ENCODE measurements around the gene ANKS1A.

ANKS1A gene

DNA sequence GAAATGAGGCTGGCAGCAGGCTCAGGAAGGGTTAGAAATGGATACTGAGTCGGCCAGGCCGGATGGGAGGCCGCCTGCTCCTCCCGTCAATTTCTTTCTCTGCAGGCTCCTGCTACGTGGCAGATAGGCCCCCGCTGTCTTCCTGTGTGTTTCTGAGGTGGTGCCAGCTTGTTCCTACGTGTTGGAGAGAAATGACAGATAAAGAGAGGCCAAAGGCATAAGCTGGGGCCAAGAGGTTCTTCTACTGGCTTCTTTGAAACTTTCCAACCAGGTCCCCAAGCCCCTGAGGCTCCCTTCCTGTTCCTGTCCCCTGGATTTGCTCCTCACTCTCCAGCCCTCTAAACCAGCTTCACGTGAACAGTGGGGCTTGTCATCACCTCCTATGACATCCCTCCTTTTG lies 175.2 kb downstream of the ANKS1A start:
- TF ChIP-seq, protein P1, sequence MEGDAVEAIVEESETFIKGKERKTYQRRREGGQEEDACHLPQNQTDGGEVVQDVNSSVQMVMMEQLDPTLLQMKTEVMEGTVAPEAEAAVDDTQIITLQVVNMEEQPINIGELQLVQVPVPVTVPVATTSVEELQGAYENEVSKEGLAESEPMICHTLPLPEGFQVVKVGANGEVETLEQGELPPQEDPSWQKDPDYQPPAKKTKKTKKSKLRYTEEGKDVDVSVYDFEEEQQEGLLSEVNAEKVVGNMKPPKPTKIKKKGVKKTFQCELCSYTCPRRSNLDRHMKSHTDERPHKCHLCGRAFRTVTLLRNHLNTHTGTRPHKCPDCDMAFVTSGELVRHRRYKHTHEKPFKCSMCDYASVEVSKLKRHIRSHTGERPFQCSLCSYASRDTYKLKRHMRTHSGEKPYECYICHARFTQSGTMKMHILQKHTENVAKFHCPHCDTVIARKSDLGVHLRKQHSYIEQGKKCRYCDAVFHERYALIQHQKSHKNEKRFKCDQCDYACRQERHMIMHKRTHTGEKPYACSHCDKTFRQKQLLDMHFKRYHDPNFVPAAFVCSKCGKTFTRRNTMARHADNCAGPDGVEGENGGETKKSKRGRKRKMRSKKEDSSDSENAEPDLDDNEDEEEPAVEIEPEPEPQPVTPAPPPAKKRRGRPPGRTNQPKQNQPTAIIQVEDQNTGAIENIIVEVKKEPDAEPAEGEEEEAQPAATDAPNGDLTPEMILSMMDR (IDR thresholded peaks at IDR 0.05; ENCODE audit: unreplicated experiment in 3 of 3): no peak
- Mint-ChIP-seq H3K4me1 (no peaks in the 10 kb centered on the region), H3K27ac (no peak overlapping the region), H3K27me3 (ENCODE audit: low read depth) (peaks cover 3% of the 10 kb centered on the region), H3K9me3 (no peaks in the 10 kb centered on the region), H3K4me3 (no peak overlapping the region), H3K36me3 (ENCODE audit: low read depth) (peaks cover 39% of the 10 kb centered on the region)

DNA sequence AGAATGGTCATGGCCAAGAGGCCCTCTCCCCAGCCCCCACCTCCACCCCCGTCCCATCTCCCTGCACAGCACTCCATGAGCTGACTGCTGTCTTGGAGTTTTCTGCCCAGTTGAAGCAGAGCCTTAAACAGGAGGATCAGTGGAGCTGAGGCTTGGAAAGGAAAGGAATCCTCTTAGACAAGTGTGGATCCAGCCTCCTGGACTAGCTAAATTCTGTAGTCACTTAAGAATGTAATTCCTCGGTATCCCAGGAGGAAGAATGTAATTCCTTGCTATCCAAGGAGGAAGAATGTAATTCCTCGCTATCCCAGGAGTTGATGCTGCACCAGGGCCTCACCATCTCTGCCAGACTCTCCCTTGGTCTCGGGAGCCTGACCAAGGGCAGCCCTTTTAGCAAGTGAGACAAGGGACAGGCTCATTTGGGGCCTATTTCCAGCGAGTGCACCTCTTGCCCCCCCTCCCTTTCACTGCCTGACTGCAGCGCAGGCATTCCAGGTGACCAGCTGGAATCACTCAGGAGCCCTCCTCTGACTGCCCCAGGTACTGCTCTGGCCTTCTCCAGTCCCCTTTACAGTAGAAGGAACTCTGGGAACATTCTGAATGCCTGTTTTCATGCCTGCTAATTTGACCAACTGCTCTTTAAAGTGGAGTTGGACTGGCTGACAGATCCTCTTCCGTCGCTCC lies 175.8 kb downstream of the ANKS1A start:
- Mint-ChIP-seq H3K4me1 (no peaks in the 10 kb centered on the region), H3K36me3 (ENCODE audit: low read depth) (peaks cover 35% of the 10 kb centered on the region), H3K9me3 (no peaks in the 10 kb centered on the region), H3K27ac (no peak overlapping the region), H3K27me3 (ENCODE audit: low read depth) (no peaks in the 10 kb centered on the region), H3K4me3 (no peak overlapping the region)
- TF ChIP-seq, protein P1 (IDR thresholded peaks at IDR 0.05; ENCODE audit: unreplicated experiment in 3 of 3): no peak

DNA sequence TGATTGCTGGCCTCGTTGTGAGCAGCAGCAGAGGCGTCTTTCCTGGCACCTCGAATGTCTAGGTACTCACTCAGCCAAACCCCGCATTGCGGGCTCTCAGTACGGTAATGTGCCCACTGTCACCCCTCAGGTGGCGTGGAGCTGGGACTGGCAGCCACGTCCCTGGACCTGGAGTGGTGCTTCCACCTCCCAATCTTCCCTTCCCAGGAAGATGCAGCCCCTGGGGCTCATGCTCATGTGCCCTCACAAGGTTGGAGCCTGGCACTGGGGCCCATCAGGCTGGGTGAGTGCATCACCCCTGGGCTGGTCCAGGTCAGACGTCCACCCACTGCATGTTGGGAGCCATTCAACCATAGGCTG lies 176.4 kb downstream of the ANKS1A start:
- Mint-ChIP-seq H3K36me3 (ENCODE audit: low read depth) (peaks cover 36% of the 10 kb centered on the region), H3K4me1 (no peaks in the 10 kb centered on the region), H3K9me3 (no peaks in the 10 kb centered on the region), H3K27ac (no peak overlapping the region), H3K4me3 (no peak overlapping the region), H3K27me3 (ENCODE audit: low read depth) (no peaks in the 10 kb centered on the region)
- TF ChIP-seq, protein P1 (IDR thresholded peaks at IDR 0.05; ENCODE audit: unreplicated experiment in 3 of 3): no peak

DNA sequence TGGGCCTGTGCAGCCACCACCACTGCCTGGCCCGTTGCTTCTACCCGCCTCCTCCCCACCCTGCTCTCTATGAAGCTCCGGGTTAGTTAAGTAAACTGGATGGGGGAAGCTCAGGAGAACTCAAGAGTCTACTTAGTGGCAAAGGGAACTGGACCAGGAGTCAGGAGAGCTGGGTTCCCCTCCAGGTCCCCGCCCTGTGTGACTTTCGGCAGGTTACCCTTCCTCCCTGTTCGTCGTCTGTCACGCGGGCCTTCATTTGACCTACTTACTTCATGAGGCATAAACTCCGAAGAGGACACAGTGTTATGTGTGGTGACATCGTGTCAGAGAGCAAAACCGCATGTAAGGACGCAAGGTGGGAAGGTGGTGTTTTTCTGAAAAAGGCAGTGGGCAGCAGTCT lies 176.8 kb downstream of the ANKS1A start:
- Mint-ChIP-seq H3K4me3 (no peak overlapping the region), H3K27me3 (ENCODE audit: low read depth) (no peaks in the 10 kb centered on the region), H3K27ac (no peak overlapping the region)

GRCh38 chr6:35067234-35067633 lies 178.2 kb downstream of the ANKS1A start:
- TF ChIP-seq, protein P1 (IDR thresholded peaks at IDR 0.05; ENCODE audit: unreplicated experiment in 3 of 3): no peak
- H3K4me1 Mint-ChIP-seq: no peaks in the 10 kb centered on the region
- no peaks in the 10 kb centered on the region for H3K9me3 Mint-ChIP-seq
- H3K4me3 Mint-ChIP-seq: no peak overlapping the region
- peaks cover 32% of the 10 kb centered on the region for H3K36me3 Mint-ChIP-seq (ENCODE audit: low read depth)
- no peak overlapping the region for H3K27ac Mint-ChIP-seq
- H3K27me3 Mint-ChIP-seq (ENCODE audit: low read depth): no peaks in the 10 kb centered on the region

More for the DNA sequence above, 176.8 kb downstream of the ANKS1A start:
- no peaks in the 10 kb centered on the region for H3K9me3 Mint-ChIP-seq
- H3K4me1 Mint-ChIP-seq: no peaks in the 10 kb centered on the region
- H3K36me3 Mint-ChIP-seq (ENCODE audit: low read depth): peaks cover 38% of the 10 kb centered on the region
- TF ChIP-seq, protein P1 (IDR thresholded peaks at IDR 0.05; ENCODE audit: unreplicated experiment in 3 of 3): no peak

GRCh38 chr6:35068206-35068605 lies 179.2 kb downstream of the ANKS1A start:
- H3K36me3 Mint-ChIP-seq (ENCODE audit: low read depth): peaks cover 27% of the 10 kb centered on the region
- no peaks in the 10 kb centered on the region for H3K4me1 Mint-ChIP-seq
- no peak overlapping the region for H3K27ac Mint-ChIP-seq
- no peaks in the 10 kb centered on the region for H3K9me3 Mint-ChIP-seq
- no peaks in the 10 kb centered on the region for H3K27me3 Mint-ChIP-seq (ENCODE audit: low read depth)
- no peak overlapping the region for H3K4me3 Mint-ChIP-seq
- TF ChIP-seq, protein P1 (IDR thresholded peaks at IDR 0.05; ENCODE audit: unreplicated experiment in 3 of 3): no peak
